GM23338 (cell line): ENCODE results near the gene LCE6A. TPM values are rescaled to one million over a fixed set of nuclear protein-coding genes. Genes with fewer than 3 reads are reported as not detected.

Experiments
- ATAC-seq: fragments of 200-7000 bp; cut with Tn5 transposase; 3 replicates; pipeline ENCODE4 v1.9.1; 2020
- DNase-seq: peaks from one replicate; pipeline ENCODE4 v3.0.0-alpha.2; 2015; ENCODE audit warnings: low spot score
- H2AFZ ChIP-seq: fragments of 200-600 bp; sonication (generic); 2 replicates; pipeline ENCODE4 v1.8.0; 2016; ENCODE audit warnings: antibody characterized with exemption, mild to moderate bottlenecking, moderate library complexity
- H3F3A ChIP-seq: fragments of 200-600 bp; sonication (generic); replicated peaks from 2 replicates; pipeline ENCODE4 v1.8.0; 2017; ENCODE audit warnings: antibody characterized with exemption, mixed run types, low read depth
- H3K27ac ChIP-seq: fragments of 200-600 bp; sonication (generic); 2 replicates; pipeline ENCODE4 v1.6.1; 2016; ENCODE audit warnings: low read depth
- H3K27me3 ChIP-seq: fragments of 200-600 bp; sonication (generic); 2 replicates; pipeline ENCODE4 v1.8.0; 2016; ENCODE audit warnings: mild to moderate bottlenecking, mixed run types, moderate library complexity; ENCODE audit not compliant: insufficient read depth
- H3K36me3 ChIP-seq: fragments of 200-600 bp; sonication (generic); 2 replicates; pipeline ENCODE4 v1.8.0; 2016; ENCODE audit warnings: mild to moderate bottlenecking; ENCODE audit not compliant: insufficient read depth
- H3K4me1 ChIP-seq: fragments of 200-600 bp; sonication (generic); 2 replicates; pipeline ENCODE4 v1.8.0; 2016; ENCODE audit warnings: mild to moderate bottlenecking, moderate library complexity; ENCODE audit not compliant: insufficient read depth
- H3K4me2 ChIP-seq: fragments of 200-600 bp; sonication (generic); 2 replicates; pipeline ENCODE4 v1.7.1; 2017; ENCODE audit warnings: mixed run types
- H3K4me3 ChIP-seq: fragments of 200-600 bp; sonication (generic); 2 replicates; pipeline ENCODE4 v1.6.1; 2016; ENCODE audit warnings: mixed run types
- H3K79me2 ChIP-seq: fragments of 200-600 bp; sonication (generic); replicated peaks from 2 replicates; pipeline ENCODE4 v1.8.0; 2017; ENCODE audit warnings: mild to moderate bottlenecking; ENCODE audit not compliant: insufficient read depth
- H3K9me2 ChIP-seq: fragments of 200-600 bp; sonication (generic); 2 replicates; pipeline ENCODE4 v1.8.0; 2017; ENCODE audit not compliant: insufficient read depth
- H4K20me1 ChIP-seq: fragments of 200-600 bp; sonication (generic); replicated peaks from 2 replicates; pipeline ENCODE4 v1.8.0; 2017; ENCODE audit warnings: mild to moderate bottlenecking; ENCODE audit not compliant: insufficient read depth
- H3K27ac Mint-ChIP-seq: 2 replicates; pipeline ENCODE4 v1.8.0; 2020; ENCODE audit warnings: inconsistent platforms, mild to moderate bottlenecking, moderate library complexity, mixed read lengths
- H3K27me3 Mint-ChIP-seq: 3 replicates; pipeline ENCODE4 v1.8.0; 2022; ENCODE audit warnings: low read depth, mild to moderate bottlenecking, moderate library complexity, mixed read lengths, inconsistent platforms; ENCODE audit not compliant: insufficient read depth, poor library complexity
- H3K36me3 Mint-ChIP-seq: 3 replicates; pipeline ENCODE4 v1.8.0; 2021; ENCODE audit warnings: low read depth, mild to moderate bottlenecking, inconsistent platforms, moderate library complexity, mixed read lengths
- H3K4me1 Mint-ChIP-seq: 3 replicates; pipeline ENCODE4 v1.8.0; 2020; ENCODE audit warnings: mild to moderate bottlenecking, inconsistent platforms, mixed read lengths
- H3K4me3 Mint-ChIP-seq: 3 replicates; pipeline ENCODE4 v1.8.0; 2021; ENCODE audit warnings: moderate library complexity, mild to moderate bottlenecking, inconsistent platforms, mixed read lengths
- H3K9me3 Mint-ChIP-seq: 3 replicates; pipeline ENCODE4 v1.8.0; 2020; ENCODE audit warnings: moderate library complexity, mild to moderate bottlenecking, inconsistent platforms, mixed read lengths
- CREB1 ChIP-seq: fragments of 250-450 bp; sonication (Bioruptor Pico); IDR thresholded peaks from 2 replicates; pipeline ENCODE4 v1.5.0; 2020; ENCODE audit warnings: low read depth, mild to moderate bottlenecking, moderate library complexity
- EZH2phosphoT487 ChIP-seq: fragments of 200-600 bp; sonication (generic); IDR thresholded peaks from one replicate; pipeline ENCODE4 v1.8.1; 2018; ENCODE audit warnings: antibody characterized with exemption; ENCODE audit not compliant: unreplicated experiment
- JUNB ChIP-seq: IDR thresholded peaks from one replicate; pipeline ENCODE4 v1.6.1; 2016; ENCODE audit warnings: antibody characterized with exemption; ENCODE audit not compliant: unreplicated experiment
- REST ChIP-seq: IDR thresholded peaks from one replicate; pipeline ENCODE4 v1.6.1; 2018; ENCODE audit warnings: antibody characterized with exemption; ENCODE audit not compliant: unreplicated experiment
- STAT1 ChIP-seq: IDR thresholded peaks from one replicate; pipeline ENCODE4 v1.6.1; 2016; ENCODE audit warnings: antibody characterized with exemption; ENCODE audit not compliant: unreplicated experiment
- ZNF114 ChIP-seq: fragments of 250-450 bp; sonication (Bioruptor Pico); IDR thresholded peaks from 2 replicates; pipeline ENCODE4 v1.5.0; 2020; ENCODE audit warnings: mild to moderate bottlenecking, moderate library complexity
- ZNF331 ChIP-seq: fragments of 250-450 bp; sonication (Bioruptor Pico); IDR thresholded peaks from 2 replicates; pipeline ENCODE4 v1.5.0; 2020; ENCODE audit warnings: low read depth, mild to moderate bottlenecking, moderate library complexity
- polyA plus RNA-seq: library from polyadenylated mRNA; unstranded; fragments of >200 nt; fragmentation: Nextera tagmentation; extraction: Ambion mirVana; gene quantifications from 2 replicates; pipeline ENCODE4 v1.2.1, GENCODE V29; 2016
- total RNA-seq: library from RNA; depleted of rRNA; stranded (reverse); fragments of >200 nt; shearing (Covaris generic); gene quantifications from 2 replicates; pipeline ENCODE4 v1.2.3, GENCODE V29; 2014
- TF ChIP-seq, protein P1 (sequence below), 2 experiments: fragments of 200-600 bp in 1 of 2; sonication (generic) in 1 of 2; conservative IDR thresholded peaks; 2 replicates each; pipeline versions ENCODE4 v1.5.1 to v1.6.1; 2016 to 2017; ENCODE audit warnings: antibody characterized with exemption in 2 of 2, low read depth in 2 of 2, mild to moderate bottlenecking in 2 of 2, moderate library complexity in 1 of 2
- TF ChIP-seq, protein P2 (sequence below): fragments of 250-450 bp; sonication (Bioruptor Pico); IDR thresholded peaks from 2 replicates; pipeline ENCODE4 v1.5.0; 2020; ENCODE audit warnings: mild to moderate bottlenecking, moderate library complexity

Gene LCE6A
- total and polyA plus RNA-seq, 2 experiments from 2014 or later: not detected

DNA sequence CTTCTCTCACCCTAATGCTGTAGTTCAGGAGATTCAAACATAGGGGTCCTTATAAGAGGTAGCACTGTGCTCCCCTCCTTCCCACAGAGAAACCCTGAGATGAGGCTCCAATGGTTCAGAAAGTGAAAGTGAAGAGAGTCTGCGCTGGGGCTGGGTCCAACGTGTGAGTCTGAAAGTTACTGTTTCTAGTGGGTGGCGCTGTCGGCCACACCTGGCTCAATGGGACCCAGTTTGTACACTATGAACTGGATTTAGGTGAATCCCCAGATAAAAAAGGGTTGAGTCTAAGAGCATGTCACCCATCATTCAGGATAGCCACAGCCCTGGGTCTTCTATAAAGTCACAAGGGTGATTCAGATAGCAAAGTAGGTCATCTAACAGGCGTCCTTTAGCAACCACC lies 38.3 kb downstream of the LCE6A start:
- H3K36me3 ChIP-seq: no peaks in the 10 kb centered on the region
- H3K4me3 Mint-ChIP-seq: no peak overlapping the region
- no peak overlapping the region for H3K27ac Mint-ChIP-seq
- H3K4me2 ChIP-seq: no peak overlapping the region
- H3K4me3 ChIP-seq: no peak overlapping the region
- H3K4me1 Mint-ChIP-seq: no peaks in the 10 kb centered on the region
- H3F3A ChIP-seq: no peaks in the 10 kb centered on the region
- 0 out of 2 replicates have a peak, but pooled peaks cover 9% of the 10 kb centered on the region for H3K9me2 ChIP-seq
- no peaks in the 10 kb centered on the region for H3K79me2 ChIP-seq
- H3K36me3 Mint-ChIP-seq: peaks cover 3% of the 10 kb centered on the region; the same call in 1 of the 3 replicates
- H3K27me3 Mint-ChIP-seq: peaks cover 6% of the 10 kb centered on the region
- TF ChIP-seq ZNF114 (no peak), STAT1 (no peak), CREB1 (CRISPR knock-in tag) (no peak), ZNF331 (CRISPR knock-in tag) (no peak), JUNB (no peak)
- TF ChIP-seq, protein P1, sequence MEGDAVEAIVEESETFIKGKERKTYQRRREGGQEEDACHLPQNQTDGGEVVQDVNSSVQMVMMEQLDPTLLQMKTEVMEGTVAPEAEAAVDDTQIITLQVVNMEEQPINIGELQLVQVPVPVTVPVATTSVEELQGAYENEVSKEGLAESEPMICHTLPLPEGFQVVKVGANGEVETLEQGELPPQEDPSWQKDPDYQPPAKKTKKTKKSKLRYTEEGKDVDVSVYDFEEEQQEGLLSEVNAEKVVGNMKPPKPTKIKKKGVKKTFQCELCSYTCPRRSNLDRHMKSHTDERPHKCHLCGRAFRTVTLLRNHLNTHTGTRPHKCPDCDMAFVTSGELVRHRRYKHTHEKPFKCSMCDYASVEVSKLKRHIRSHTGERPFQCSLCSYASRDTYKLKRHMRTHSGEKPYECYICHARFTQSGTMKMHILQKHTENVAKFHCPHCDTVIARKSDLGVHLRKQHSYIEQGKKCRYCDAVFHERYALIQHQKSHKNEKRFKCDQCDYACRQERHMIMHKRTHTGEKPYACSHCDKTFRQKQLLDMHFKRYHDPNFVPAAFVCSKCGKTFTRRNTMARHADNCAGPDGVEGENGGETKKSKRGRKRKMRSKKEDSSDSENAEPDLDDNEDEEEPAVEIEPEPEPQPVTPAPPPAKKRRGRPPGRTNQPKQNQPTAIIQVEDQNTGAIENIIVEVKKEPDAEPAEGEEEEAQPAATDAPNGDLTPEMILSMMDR (conservative IDR thresholded peaks at IDR 0.05; ENCODE audit: low read depth in 2 of 2): no peak
- H4K20me1 ChIP-seq: no peaks in the 10 kb centered on the region
- H3K9me3 Mint-ChIP-seq: peaks cover 2% of the 10 kb centered on the region; the same call in 2 of the 3 replicates
- no peaks in the 10 kb centered on the region for H3K27me3 ChIP-seq
- no peak for DNase-seq
- no peak overlapping the region for H3K27ac ChIP-seq
- ATAC-seq: no peak
- H3K4me1 ChIP-seq: no peaks in the 10 kb centered on the region
- H2AFZ ChIP-seq: no peak overlapping the region

GRCh38 chr1:152884085-152884484 lies 41.4 kb downstream of the LCE6A start:
- H3K27me3 Mint-ChIP-seq: no peaks in the 10 kb centered on the region
- Histone ChIP-seq H3K27ac (no peak overlapping the region), H3F3A (no peaks in the 10 kb centered on the region), H3K79me2 (no peaks in the 10 kb centered on the region), H3K9me2 (peaks cover 8% of the 10 kb centered on the region; the same call in 1 of the 2 replicates), H2AFZ (no peak overlapping the region), H4K20me1 (no peaks in the 10 kb centered on the region), H3K27me3 (no peaks in the 10 kb centered on the region), H3K4me1 (no peaks in the 10 kb centered on the region), H3K4me3 (no peak overlapping the region), H3K4me2 (no peak overlapping the region), H3K36me3 (no peaks in the 10 kb centered on the region)
- ATAC-seq (no peak), DNase-seq (no peak)
- peaks cover 2% of the 10 kb centered on the region; the same call in 2 of the 3 replicates for H3K9me3 Mint-ChIP-seq
- no peaks in the 10 kb centered on the region; the same call in 2 of the 3 replicates for H3K4me1 Mint-ChIP-seq
- TF ChIP-seq REST (no peak), STAT1 (no peak), JUNB (no peak), EZH2phosphoT487 (no peak)
- TF ChIP-seq, protein P2, sequence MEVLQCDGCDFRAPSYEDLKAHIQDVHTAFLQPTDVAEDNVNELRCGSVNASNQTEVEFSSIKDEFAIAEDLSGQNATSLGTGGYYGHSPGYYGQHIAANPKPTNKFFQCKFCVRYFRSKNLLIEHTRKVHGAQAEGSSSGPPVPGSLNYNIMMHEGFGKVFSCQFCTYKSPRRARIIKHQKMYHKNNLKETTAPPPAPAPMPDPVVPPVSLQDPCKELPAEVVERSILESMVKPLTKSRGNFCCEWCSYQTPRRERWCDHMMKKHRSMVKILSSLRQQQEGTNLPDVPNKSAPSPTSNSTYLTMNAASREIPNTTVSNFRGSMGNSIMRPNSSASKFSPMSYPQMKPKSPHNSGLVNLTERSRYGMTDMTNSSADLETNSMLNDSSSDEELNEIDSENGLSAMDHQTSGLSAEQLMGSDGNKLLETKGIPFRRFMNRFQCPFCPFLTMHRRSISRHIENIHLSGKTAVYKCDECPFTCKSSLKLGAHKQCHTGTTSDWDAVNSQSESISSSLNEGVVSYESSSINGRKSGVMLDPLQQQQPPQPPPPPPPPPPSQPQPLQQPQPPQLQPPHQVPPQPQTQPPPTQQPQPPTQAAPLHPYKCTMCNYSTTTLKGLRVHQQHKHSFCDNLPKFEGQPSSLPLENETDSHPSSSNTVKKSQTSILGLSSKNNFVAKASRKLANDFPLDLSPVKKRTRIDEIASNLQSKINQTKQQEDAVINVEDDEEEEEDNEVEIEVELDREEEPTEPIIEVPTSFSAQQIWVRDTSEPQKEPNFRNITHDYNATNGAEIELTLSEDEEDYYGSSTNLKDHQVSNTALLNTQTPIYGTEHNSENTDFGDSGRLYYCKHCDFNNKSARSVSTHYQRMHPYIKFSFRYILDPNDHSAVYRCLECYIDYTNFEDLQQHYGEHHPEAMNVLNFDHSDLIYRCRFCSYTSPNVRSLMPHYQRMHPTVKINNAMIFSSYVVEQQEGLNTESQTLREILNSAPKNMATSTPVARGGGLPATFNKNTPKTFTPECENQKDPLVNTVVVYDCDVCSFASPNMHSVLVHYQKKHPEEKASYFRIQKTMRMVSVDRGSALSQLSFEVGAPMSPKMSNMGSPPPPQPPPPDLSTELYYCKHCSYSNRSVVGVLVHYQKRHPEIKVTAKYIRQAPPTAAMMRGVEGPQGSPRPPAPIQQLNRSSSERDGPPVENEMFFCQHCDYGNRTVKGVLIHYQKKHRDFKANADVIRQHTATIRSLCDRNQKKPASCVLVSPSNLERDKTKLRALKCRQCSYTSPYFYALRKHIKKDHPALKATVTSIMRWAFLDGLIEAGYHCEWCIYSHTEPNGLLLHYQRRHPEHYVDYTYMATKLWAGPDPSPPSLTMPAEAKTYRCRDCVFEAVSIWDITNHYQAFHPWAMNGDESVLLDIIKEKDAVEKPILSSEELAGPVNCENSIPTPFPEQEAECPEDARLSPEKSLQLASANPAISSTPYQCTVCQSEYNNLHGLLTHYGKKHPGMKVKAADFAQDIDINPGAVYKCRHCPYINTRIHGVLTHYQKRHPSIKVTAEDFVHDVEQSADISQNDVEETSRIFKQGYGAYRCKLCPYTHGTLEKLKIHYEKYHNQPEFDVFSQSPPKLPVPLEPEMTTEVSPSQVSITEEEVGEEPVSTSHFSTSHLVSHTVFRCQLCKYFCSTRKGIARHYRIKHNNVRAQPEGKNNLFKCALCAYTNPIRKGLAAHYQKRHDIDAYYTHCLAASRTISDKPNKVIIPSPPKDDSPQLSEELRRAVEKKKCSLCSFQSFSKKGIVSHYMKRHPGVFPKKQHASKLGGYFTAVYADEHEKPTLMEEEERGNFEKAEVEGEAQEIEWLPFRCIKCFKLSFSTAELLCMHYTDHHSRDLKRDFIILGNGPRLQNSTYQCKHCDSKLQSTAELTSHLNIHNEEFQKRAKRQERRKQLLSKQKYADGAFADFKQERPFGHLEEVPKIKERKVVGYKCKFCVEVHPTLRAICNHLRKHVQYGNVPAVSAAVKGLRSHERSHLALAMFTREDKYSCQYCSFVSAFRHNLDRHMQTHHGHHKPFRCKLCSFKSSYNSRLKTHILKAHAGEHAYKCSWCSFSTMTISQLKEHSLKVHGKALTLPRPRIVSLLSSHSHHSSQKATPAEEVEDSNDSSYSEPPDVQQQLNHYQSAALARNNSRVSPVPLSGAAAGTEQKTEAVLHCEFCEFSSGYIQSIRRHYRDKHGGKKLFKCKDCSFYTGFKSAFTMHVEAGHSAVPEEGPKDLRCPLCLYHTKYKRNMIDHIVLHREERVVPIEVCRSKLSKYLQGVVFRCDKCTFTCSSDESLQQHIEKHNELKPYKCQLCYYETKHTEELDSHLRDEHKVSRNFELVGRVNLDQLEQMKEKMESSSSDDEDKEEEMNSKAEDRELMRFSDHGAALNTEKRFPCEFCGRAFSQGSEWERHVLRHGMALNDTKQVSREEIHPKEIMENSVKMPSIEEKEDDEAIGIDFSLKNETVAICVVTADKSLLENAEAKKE: no peak
- no peak overlapping the region for H3K4me3 Mint-ChIP-seq
- H3K27ac Mint-ChIP-seq: no peak overlapping the region
- H3K36me3 Mint-ChIP-seq: no peaks in the 10 kb centered on the region
